Left ventricle myocardium inferior (tissue), 1 donor: ENCODE data around the gene MRPL16. TPM values are rescaled to one million over a fixed set of nuclear protein-coding genes. Genes with fewer than 3 reads are reported as not detected.
A peak's percentile ranks its signal among the peaks of the same experiment; 100 is the strongest.

Source experiments
- DNase-seq: peaks from one replicate; pipeline ENCODE4 v3.0.0-alpha.2; 2020
- H3K27ac ChIP-seq: fragments of 200-600 bp; replicated peaks from 2 replicates; pipeline ENCODE4 v1.8.0; 2021
- H3K27me3 ChIP-seq: fragments of 200-600 bp; 2 replicates; pipeline ENCODE4 v1.8.0; 2021; ENCODE audit warnings: low read depth
- H3K36me3 ChIP-seq: fragments of 200-600 bp; 2 replicates; pipeline ENCODE4 v1.8.0; 2021
- H3K4me1 ChIP-seq: fragments of 200-600 bp; 2 replicates; pipeline ENCODE4 v1.8.0; 2021
- H3K4me3 ChIP-seq: fragments of 200-600 bp; 2 replicates; pipeline ENCODE4 v1.8.0; 2021; ENCODE audit warnings: mild to moderate bottlenecking, moderate library complexity
- H3K9me3 ChIP-seq: fragments of 200-600 bp; replicated peaks from 2 replicates; pipeline ENCODE4 v1.8.0; 2021
- CTCF ChIP-seq: fragments of 200-600 bp; IDR thresholded peaks from 2 replicates; pipeline ENCODE4 v1.8.0; 2021; ENCODE audit warnings: antibody characterized with exemption, mild to moderate bottlenecking, borderline replicate concordance
- intact Hi-C: fragments of 100-400 bp; cut with micrococcal nuclease; formaldehyde crosslinking; loops from one replicate; pipeline ENCODE4 v1.11.0; 2022
- total RNA-seq: library from RNA; stranded (reverse); fragmentation: NEBNext Ultra II Directional; extraction: Animal tissue kit (Norgen Biotek cat#: 25700); gene quantifications from one replicate; pipeline ENCODE4 v1.2.1, GENCODE V29; 2021
- donor health status: DM: no; HTN: yes; CAD: no; lungs with severe emphysema.

MRPL16 gene
- total RNA-seq, 1 donor from 2014 or later = 93.2 TPM

- no peak for DNase-seq
- H3K36me3 ChIP-seq = peaks cover 30% of the 10 kb centered on the region
- H3K9me3 ChIP-seq = no peaks in the 10 kb centered on the region
- no peak overlapping the region for H3K4me3 ChIP-seq
- intact Hi-C loops = no loop called here
- no peak for TF ChIP-seq CTCF
- H3K27ac ChIP-seq = no peak overlapping the region
- H3K27me3 ChIP-seq = no peaks in the 10 kb centered on the region
- peaks cover 46% of the 10 kb centered on the region for H3K4me1 ChIP-seq
These were observed 34.1 kb downstream of the MRPL16 start for GRCh38 chr11:59776210-59777066.

DNA sequence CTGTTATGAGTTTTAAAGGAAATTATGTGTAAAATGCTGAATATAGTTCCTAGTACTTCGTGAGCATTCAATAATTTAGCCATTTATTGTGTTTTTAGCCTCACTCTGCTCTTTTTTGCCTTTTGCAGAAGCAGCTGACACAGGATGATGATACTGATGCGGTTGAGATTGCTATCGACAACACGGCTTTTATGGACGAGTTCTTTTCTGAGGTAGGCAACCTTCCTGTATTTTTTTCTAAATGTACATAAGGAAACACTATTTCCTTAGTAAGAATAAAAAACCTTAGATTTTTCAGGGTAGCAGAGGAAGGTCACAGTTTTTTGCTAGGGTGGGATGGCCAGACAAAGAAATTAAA, 37.5 kb downstream of the MRPL16 start:
- no peak for TF ChIP-seq CTCF
- intact Hi-C loops = no loop called here
- no peaks in the 10 kb centered on the region for H3K9me3 ChIP-seq
- no peak for DNase-seq
- no peaks in the 10 kb centered on the region for H3K27me3 ChIP-seq
- no peak overlapping the region for H3K4me3 ChIP-seq
- H3K36me3 ChIP-seq = peaks cover 30% of the 10 kb centered on the region
- H3K27ac ChIP-seq = peak overlapping the region; percentile 87
- H3K4me1 ChIP-seq = peaks cover 74% of the 10 kb centered on the region

GRCh38 chr11:59771605-59772004, 39.0 kb downstream of the MRPL16 start:
- Histone ChIP-seq H3K27me3 (no peaks in the 10 kb centered on the region), H3K9me3 (no peaks in the 10 kb centered on the region), H3K27ac (peak overlapping the region; percentile 87), H3K4me1 (peaks cover 75% of the 10 kb centered on the region), H3K4me3 (no peak overlapping the region), H3K36me3 (peaks cover 30% of the 10 kb centered on the region)
- no peak for DNase-seq
- no peak for TF ChIP-seq CTCF
- intact Hi-C loops = no loop called here

DNA sequence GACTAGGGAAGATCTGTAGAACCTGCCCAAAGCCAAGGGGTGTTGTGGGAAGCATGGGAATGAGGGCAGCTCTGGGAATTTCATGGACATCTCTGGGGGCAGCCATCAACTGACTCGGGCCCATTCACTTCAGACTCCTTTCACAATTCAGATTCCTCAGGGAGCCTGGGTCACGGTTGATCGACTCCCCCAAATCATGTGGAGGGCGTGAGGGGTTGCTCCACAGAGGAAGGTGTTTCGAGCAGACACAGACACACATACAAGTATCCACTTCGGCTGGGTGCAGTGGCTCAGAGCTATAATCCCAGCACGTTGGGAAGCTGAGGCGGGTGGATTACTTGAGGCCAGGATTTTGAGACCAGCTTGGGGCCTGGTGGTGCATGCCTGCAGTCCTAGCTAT, 39.7 kb downstream of the MRPL16 start:
- Histone ChIP-seq H3K9me3 (no peaks in the 10 kb centered on the region), H3K27ac (peak overlapping the region; percentile 67), H3K27me3 (no peaks in the 10 kb centered on the region), H3K4me3 (no peak overlapping the region), H3K4me1 (peaks cover 78% of the 10 kb centered on the region), H3K36me3 (peaks cover 28% of the 10 kb centered on the region)
- intact Hi-C loops = no loop called here
- TF ChIP-seq CTCF = no peak
- DNase-seq = no peak

- Histone ChIP-seq H3K36me3 (peaks cover 24% of the 10 kb centered on the region), H3K4me1 (peaks cover 83% of the 10 kb centered on the region), H3K4me3 (no peak overlapping the region), H3K27me3 (no peaks in the 10 kb centered on the region), H3K27ac (peak overlapping the region; percentile 67), H3K9me3 (no peaks in the 10 kb centered on the region)
- DNase-seq = no peak
- intact Hi-C loops = no loop called here
- TF ChIP-seq CTCF = no peak
These were observed 40.3 kb downstream of the MRPL16 start for GRCh38 chr11:59770319-59770718.
